Subcutaneous adipose tissue (tissue), 4 donors: ENCODE results near the gene RPP40. TPM values are rescaled to one million over a fixed set of nuclear protein-coding genes. Genes with fewer than 3 reads are reported as not detected.

Source experiments
- CTCF ChIP-seq: fragments of 450-650 bp; IDR thresholded peaks from one replicate; pipeline ENCODE4 v1.5.1; 2016; ENCODE audit warnings: low read depth, mild to moderate bottlenecking, control low read depth, antibody characterized with exemption, moderate library complexity
- total RNA-seq, 4 donors: library from RNA; depleted of rRNA; stranded (reverse); fragments of >200 nt; gene quantifications; one replicate each; pipeline ENCODE4 v1.1.0, GENCODE V29; 2016

Gene RPP40
- total RNA-seq, 4 donors from 2014 or later = 3.0 to 12.4 (median 6.4) TPM

- TF ChIP-seq CTCF = no peak
These were observed 34.1 kb downstream of the RPP40 start for GRCh38 chr6:4969609-4970285.

- TF ChIP-seq CTCF = no peak
These were observed 36.4 kb downstream of the RPP40 start for GRCh38 chr6:4967301-4968030.

GRCh38 chr6:4965562-4966389 lies 38.1 kb downstream of the RPP40 start:
- TF ChIP-seq CTCF = no peak

GRCh38 chr6:4964675-4965561 lies 38.9 kb downstream of the RPP40 start:
- TF ChIP-seq CTCF = no peak

- TF ChIP-seq CTCF = no peak
These were observed 40.9 kb downstream of the RPP40 start for GRCh38 chr6:4962905-4963304.

- no peak for TF ChIP-seq CTCF
These were observed 42.3 kb downstream of the RPP40 start for GRCh38 chr6:4961322-4962168.
